SK-MEL-5 (cell line): ENCODE data around the gene MAPK8IP2. TPM values are rescaled to one million over a fixed set of nuclear protein-coding genes. Genes with fewer than 3 reads are reported as not detected.

Experiments used
- DNase-seq: peaks from one replicate; pipeline ENCODE4 v3.0.0-alpha.2; 2016; ENCODE audit warnings: low read depth, low spot score
- in situ Hi-C: cut with HindIII; loops from 2 replicates; pipeline ENCODE4 v1.10.0; 2016; ENCODE audit warnings: low sequenced_read_pairs, high pct_unique_total_duplicates, low pct_unique_long_range_greater_than_20kb
- total RNA-seq: library from RNA; depleted of rRNA; stranded (reverse); fragments of >200 nt; shearing (Covaris generic); gene quantifications from 2 replicates; pipeline ENCODE4 v1.2.3, GENCODE V29; 2014

The MAPK8IP2 gene
- total RNA-seq, 1 experiment from 2014 or later: 18.8 TPM

GRCh38 chr22:50572965-50573364 lies 27.6 kb upstream of the MAPK8IP2 start:
- in situ Hi-C loops: no loop called here

GRCh38 chr22:50573491-50574382 lies 26.9 kb upstream of the MAPK8IP2 start:
- DNase-seq: no peak
- in situ Hi-C loops: no loop called here

More at GRCh38 chr22:50572965-50573364, 27.6 kb upstream of the MAPK8IP2 start:
- DNase-seq: no peak

GRCh38 chr22:50574383-50574755 lies 26.2 kb upstream of the MAPK8IP2 start:
- in situ Hi-C loops: no loop called here
- no peak for DNase-seq

- in situ Hi-C loops: no loop called here
- DNase-seq: no peak
Measured at GRCh38 chr22:50575426-50575941, 25.1 kb upstream of the MAPK8IP2 start.

GRCh38 chr22:50576070-50576469 lies 24.5 kb upstream of the MAPK8IP2 start:
- in situ Hi-C loops: no loop called here
- DNase-seq: peak; percentile 89

- peak; percentile 28 for DNase-seq
- in situ Hi-C loops: no loop called here
Measured at GRCh38 chr22:50576806-50577696, 23.5 kb upstream of the MAPK8IP2 start.

- no peak for DNase-seq
- in situ Hi-C loops: no loop called here
Measured at GRCh38 chr22:50577697-50577986, 23.0 kb upstream of the MAPK8IP2 start.

GRCh38 chr22:50577987-50578775 lies 22.4 kb upstream of the MAPK8IP2 start, which contains the start of gene CPT1B:
Gene CPT1B (minus strand): TSS chr22:50578427. CDS start chr22:50577915, 512 bp downstream.
- in situ Hi-C loops: no loop called here
- DNase-seq: no peak

GRCh38 chr22:50578776-50579310 lies 21.8 kb upstream of the MAPK8IP2 start:
- DNase-seq: no peak
- in situ Hi-C loops: no loop called here

GRCh38 chr22:50579752-50580151 lies 20.8 kb upstream of the MAPK8IP2 start:
- DNase-seq: no peak
- in situ Hi-C loops: no loop called here

- no peak for DNase-seq
- in situ Hi-C loops: no loop called here
Measured at GRCh38 chr22:50581031-50581949, 19.3 kb upstream of the MAPK8IP2 start.

GRCh38 chr22:50581950-50582492 lies 18.6 kb upstream of the MAPK8IP2 start:
- no peak for DNase-seq
- in situ Hi-C loops: no loop called here

GRCh38 chr22:50582493-50583293 lies 17.9 kb upstream of the MAPK8IP2 start, which contains the start of gene CHKB:
Gene CHKB (minus strand): TSS chr22:50582849. CDS start chr22:50582781, 68 bp downstream.
- in situ Hi-C loops: no loop called here

GRCh38 chr22:50583294-50583861 lies 17.2 kb upstream of the MAPK8IP2 start:
- in situ Hi-C loops: no loop called here
- DNase-seq: no peak

More at GRCh38 chr22:50582493-50583293, 17.9 kb upstream of the MAPK8IP2 start, which contains the start of gene CHKB:
- peak; percentile 99 for DNase-seq
